Spinal cord (tissue), 10 donors: Measurements from ENCODE around the gene TAAR5. TPM values are rescaled to one million over a fixed set of nuclear protein-coding genes. Genes with fewer than 3 reads are reported as not detected.

Experiments used
- DNase-seq, 6 donors: peaks; one replicate each; pipeline versions ENCODE4 v3.0.0 to v3.0.0-alpha.2; 2013 to 2015; ENCODE audit warnings: low spot score in 6 of 6, low read depth in 4 of 6
- H3K27ac ChIP-seq: one replicate; pipeline ENCODE4 v1.5.1; 2013; ENCODE audit warnings: low read depth, low read length, control low read depth
- H3K27me3 ChIP-seq: one replicate; pipeline ENCODE4 v1.6.1; 2013; ENCODE audit warnings: low read length; ENCODE audit not compliant: control insufficient read depth, insufficient read depth
- H3K36me3 ChIP-seq: one replicate; pipeline ENCODE4 v1.6.1; 2013; ENCODE audit warnings: low read length; ENCODE audit not compliant: control insufficient read depth, insufficient read depth
- H3K4me1 ChIP-seq: one replicate; pipeline ENCODE4 v1.6.1; 2013; ENCODE audit warnings: low read length; ENCODE audit not compliant: control insufficient read depth, insufficient read depth
- H3K4me3 ChIP-seq: one replicate; pipeline ENCODE4 v1.5.1; 2013; ENCODE audit warnings: low read depth, low read length, control low read depth
- H3K9me3 ChIP-seq: one replicate; pipeline ENCODE4 v1.6.1; 2013; ENCODE audit warnings: low read length; ENCODE audit not compliant: control insufficient read depth, insufficient read depth
- WGBS: methylation state at CpG from one replicate; pipeline ENCODE4 v1.1.5; 2013; ENCODE audit warnings: missing lambda C conversion rate; ENCODE audit not compliant: insufficient coverage; 5-methylcytosine and 5-hydroxymethylcytosine counted together
- polyA plus RNA-seq, 2 donors: library from polyadenylated mRNA; unstranded; fragments of 120-200 nt; gene quantifications; one replicate each; pipeline ENCODE4 v1.2.1, GENCODE V29; 2013; ENCODE audit not compliant: insufficient read length in 2 of 2
- small RNA-seq: library from RNA; depleted of rRNA; stranded (forward); fragments of <200 nt; gene quantifications from one replicate; pipeline ENCODE3, GENCODE V24; 2014; ENCODE audit warnings: low replicate concordance
- total RNA-seq, 2 donors: library from RNA; depleted of rRNA in 1 of 2; stranded (reverse); fragments of 120-200 nt in 1 of 2; fragments of >200 nt in 1 of 2; gene quantifications; one replicate each; pipeline versions ENCODE4 v1.2.3 to v1.2.4, GENCODE V29; 2013 to 2014
- donor health status: healthy.

TAAR5 gene
- total and polyA plus RNA-seq, 4 donors, result not detected

- H3K36me3 ChIP-seq, result no peaks in the 10 kb centered on the region
- no peaks in the 10 kb centered on the region for H3K4me1 ChIP-seq
- no peak for DNase-seq
- 95% methylated on average over 3 of the region's 4 CpGs for WGBS
- no peaks in the 10 kb centered on the region for H3K27me3 ChIP-seq
- H3K9me3 ChIP-seq, result no peaks in the 10 kb centered on the region
- no peak overlapping the region for H3K4me3 ChIP-seq
- H3K27ac ChIP-seq, result no peak overlapping the region
These were observed 40.6 kb downstream of the TAAR5 start for GRCh38 chr6:132548746-132549463.

- DNase-seq, result no peak
- Histone ChIP-seq H3K27ac (no peak overlapping the region), H3K9me3 (no peaks in the 10 kb centered on the region), H3K36me3 (no peaks in the 10 kb centered on the region), H3K4me3 (no peak overlapping the region), H3K4me1 (no peaks in the 10 kb centered on the region), H3K27me3 (no peaks in the 10 kb centered on the region)
These were observed 44.7 kb downstream of the TAAR5 start for GRCh38 chr6:132544826-132545225.

Small RNA genes lying within 50 kb of the gene (small RNA-seq; reads per million reads assigned to genes)
- not detected for gene TAAR7P

Other genes with a start within 250 kb of the TAAR5 start
- gene MOXD1, start 188.3 kb downstream of the TAAR5 start, total RNA-seq, result 10 to 100 TPM; 12.5 to 21.3 TPM
- 10 to 100 TPM; 11.4 to 32.9 TPM for gene MOXD1, start 188.3 kb downstream of the TAAR5 start, polyA plus RNA-seq
- 10 to 100 TPM; 54.1 to 73.4 TPM for gene STX7, start 76.6 kb downstream of the TAAR5 start, total RNA-seq
- 10 to 100 TPM; 69.0 to 96.6 TPM for gene STX7, start 76.6 kb downstream of the TAAR5 start, polyA plus RNA-seq
- gene TAAR9, start 51.5 kb downstream of the TAAR5 start, total RNA-seq, result not detected
- not detected for gene TAAR9, start 51.5 kb downstream of the TAAR5 start, polyA plus RNA-seq
- not detected for gene TAAR8, start 37.1 kb downstream of the TAAR5 start, total RNA-seq
- not detected for gene TAAR8, start 37.1 kb downstream of the TAAR5 start, polyA plus RNA-seq
- not detected for gene TAAR6, start 19.4 kb downstream of the TAAR5 start, total RNA-seq
- gene TAAR6, start 19.4 kb downstream of the TAAR5 start, polyA plus RNA-seq, result not detected
- gene TAAR2, start 34.5 kb upstream of the TAAR5 start, total RNA-seq, result not detected
- gene TAAR2, start 34.5 kb upstream of the TAAR5 start, polyA plus RNA-seq, result not detected
- not detected for gene TAAR1, start 69.4 kb upstream of the TAAR5 start, total RNA-seq
- gene TAAR1, start 69.4 kb upstream of the TAAR5 start, polyA plus RNA-seq, result not detected
- under 1 TPM; 0.17 to 0.50 TPM for gene VNN1, start 124.3 kb upstream of the TAAR5 start, total RNA-seq
- under 1 TPM; 0.08 to 0.09 TPM for gene VNN1, start 124.3 kb upstream of the TAAR5 start, polyA plus RNA-seq
- gene VNN2, start 168.2 kb upstream of the TAAR5 start, total RNA-seq, result 10 to 100 TPM in 1 of 2 donors, under 1 TPM in 1; 0.50 to 37.9 TPM
- gene VNN2, start 168.2 kb upstream of the TAAR5 start, polyA plus RNA-seq, result not detected
- gene SLC18B1, start 208.9 kb upstream of the TAAR5 start, total RNA-seq, result 10 to 100 TPM; 34.0 to 38.5 TPM
- gene SLC18B1, start 208.9 kb upstream of the TAAR5 start, polyA plus RNA-seq, result 10 to 100 TPM; 46.1 to 57.8 TPM
- 1,000 to 10,000 TPM in 1 of 2 donors, 100 to 1,000 TPM in 1; 604 to 1,624 TPM for gene RPS12, start 224.8 kb upstream of the TAAR5 start, total RNA-seq
- 1,000 to 10,000 TPM in 1 of 2 donors, 100 to 1,000 TPM in 1; 971 to 1,025 TPM for gene RPS12, start 224.8 kb upstream of the TAAR5 start, polyA plus RNA-seq